HG03460 (cell line): ENCODE results near the gene MYZAP.
"Not testable (repeated sequence)": the region's sequence is repeated elsewhere in the genome, so short reads cannot be mapped to it uniquely, and the experiment has no call there.

ENCODE experiments used
- ATAC-seq: cut with Tn5 transposase; IDR thresholded peaks from one replicate; pipeline ENCODE4 v1.9.1; 2021; ENCODE audit not compliant: unreplicated experiment

MYZAP gene

DNA sequence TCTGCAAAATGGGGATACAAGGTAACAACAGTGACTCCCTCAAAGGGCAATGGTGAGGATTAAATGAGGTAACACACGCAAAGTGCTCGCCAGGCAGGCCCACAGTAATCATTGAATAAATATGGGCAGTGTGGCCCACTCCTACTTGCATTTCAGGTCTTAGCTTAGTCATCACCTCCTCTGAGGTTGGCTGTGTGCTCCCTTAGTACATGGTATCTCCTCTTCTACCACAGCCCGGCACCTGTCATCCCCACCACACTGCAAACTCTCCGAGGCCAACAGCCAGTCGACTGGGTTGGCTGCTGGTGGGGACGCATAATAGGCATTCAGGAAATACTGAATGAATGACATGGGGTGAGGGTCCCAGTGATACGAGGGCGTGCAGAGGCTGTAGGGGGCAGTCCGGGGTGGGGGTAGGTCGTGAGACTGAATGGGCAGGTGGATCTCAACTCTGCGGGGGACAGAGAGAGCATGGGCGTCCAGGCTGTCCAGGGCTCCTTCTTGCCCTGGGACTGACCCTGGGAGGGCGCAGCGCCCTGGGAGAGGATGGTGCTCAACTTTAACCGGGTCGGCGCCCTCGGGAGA, 375 bp upstream of the MYZAP start:
- no peak for ATAC-seq

GRCh38 chr15:57592426-57592825, 722 bp downstream of the MYZAP start:
- ATAC-seq, result no peak

- ATAC-seq, result no peak
Observed at GRCh38 chr15:57592836-57593420, 1.2 kb downstream of the MYZAP start.

- ATAC-seq, result no peak
Observed at GRCh38 chr15:57594479-57594878, 2.8 kb downstream of the MYZAP start.

DNA sequence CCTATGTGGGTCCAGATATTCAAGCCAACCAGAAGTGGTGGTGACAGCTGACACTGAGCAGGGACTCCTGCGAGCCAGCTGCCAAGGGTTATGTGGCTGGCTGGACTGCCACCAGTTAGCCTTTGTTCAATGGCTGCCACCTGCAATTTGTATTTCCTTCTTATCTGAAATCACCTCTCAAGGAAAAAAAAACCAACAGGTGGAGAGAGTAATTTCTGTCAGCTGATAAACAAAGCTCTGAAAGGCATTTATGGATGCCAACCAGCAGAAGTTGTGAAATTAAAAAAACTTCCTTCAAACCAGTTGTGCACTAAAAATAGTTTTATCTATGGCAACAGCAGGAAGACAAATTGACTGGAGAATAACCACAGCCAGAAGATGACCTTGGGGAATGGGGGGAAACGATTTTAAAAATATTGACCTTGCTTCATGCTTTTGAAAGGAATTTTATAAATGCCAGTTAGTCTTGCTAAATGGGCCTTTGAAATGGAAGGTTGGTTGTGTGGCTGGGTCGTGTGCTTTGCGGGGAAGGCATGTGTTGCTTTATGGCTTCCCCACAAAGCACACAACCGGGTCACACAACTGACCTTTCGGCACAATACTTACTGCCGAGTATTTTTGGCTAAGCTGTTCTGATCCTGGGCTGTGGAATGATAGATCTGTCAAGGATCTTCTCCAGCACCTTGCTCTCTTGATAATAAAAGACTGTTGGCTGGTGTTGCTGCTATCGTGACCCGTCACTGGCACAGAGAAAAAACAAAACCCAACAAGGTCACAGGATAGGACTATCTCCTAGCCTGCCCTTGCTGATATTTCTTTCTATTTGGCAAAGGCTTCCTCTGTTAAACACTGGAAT, 3.5 kb downstream of the MYZAP start:
- no peak for ATAC-seq

GRCh38 chr15:57596301-57596855, 4.7 kb downstream of the MYZAP start:
- no peak for ATAC-seq

DNA sequence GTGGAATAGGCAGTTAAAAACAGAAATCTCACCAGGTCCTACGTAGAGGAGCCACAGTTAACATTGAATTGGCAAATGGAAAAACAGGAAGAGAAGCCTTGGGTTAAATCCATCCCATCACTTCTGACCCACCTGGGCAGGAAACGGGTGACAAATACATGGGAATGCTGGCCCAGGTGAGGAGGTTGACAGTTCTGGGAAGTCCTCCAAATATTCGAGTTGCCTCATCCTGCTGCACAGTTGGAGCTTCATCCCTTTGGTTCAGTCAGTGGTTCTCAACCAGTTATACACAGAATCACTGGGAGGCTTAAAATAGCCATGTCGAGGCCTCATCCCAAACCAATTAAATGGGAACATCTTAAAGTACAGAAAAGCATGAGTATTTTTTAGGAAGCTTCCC, 5.3 kb downstream of the MYZAP start:
- no peak for ATAC-seq

- no peak for ATAC-seq
Observed at GRCh38 chr15:57597431-57597830, 5.7 kb downstream of the MYZAP start.

DNA sequence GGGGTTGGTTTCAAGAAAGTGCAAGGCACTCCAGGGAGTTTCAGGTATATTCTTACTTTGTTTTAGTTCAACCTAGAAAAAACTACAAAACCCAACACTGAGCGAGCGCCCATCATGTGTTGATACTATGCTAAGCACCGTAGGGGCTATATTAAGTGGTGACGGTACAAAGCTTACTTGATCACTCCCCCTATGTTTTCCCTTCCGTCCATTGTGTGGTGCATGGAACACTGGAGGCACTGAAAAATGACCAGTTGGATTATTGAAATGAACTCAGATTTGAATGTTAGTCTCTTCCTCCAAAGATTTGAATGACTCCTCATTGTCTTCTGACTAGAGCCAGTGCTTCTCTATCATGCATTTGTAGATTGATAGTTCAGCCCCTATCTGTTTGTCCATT, 6.6 kb downstream of the MYZAP start:
- ATAC-seq, result no peak

DNA sequence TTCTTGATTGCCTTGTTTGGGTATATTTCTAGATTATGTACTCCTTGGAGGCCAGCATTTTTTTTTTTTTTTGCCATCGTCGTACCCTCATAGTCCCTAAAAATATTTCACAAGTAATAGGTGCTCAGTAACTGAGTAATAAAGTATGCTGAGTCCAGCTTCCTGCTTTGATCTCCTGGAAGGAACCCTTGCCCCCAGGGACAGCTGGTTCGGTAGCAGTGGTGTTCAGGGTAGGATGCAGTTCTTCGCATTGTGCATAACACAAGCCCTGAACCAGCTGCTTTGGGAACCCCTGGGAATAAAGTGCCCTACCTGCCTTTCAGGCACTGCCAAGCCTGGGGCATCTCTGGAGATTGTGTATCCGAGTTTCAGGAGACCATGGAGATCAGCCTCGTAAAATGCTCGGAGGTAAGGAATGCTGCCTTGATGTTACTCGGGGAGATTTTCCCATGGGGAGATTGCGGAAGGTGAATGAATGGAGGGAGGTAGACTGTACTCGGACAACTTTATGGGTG, 7.6 kb downstream of the MYZAP start:
- ATAC-seq, result no peak

DNA sequence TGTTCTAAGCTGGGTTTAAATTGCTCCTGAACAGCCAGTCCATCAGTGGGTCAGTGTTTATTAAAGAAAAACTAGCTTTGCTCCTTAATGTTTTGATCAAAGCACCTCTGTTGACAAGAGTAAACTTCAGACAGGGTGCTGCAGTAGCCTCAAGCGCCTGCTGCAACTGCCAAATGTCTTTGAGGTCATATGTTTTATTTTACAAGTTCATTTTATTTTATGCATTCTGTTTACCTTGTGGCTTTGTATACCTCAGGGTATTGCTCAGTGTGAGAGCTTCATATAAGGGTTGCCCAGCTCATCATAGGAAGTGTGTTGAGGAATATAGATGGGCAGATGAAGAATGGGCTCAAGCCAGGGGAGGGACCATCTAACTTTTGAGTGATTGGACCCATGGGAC, 8.5 kb downstream of the MYZAP start:
- ATAC-seq, result no peak

GRCh38 chr15:57604507-57604906, 12.8 kb downstream of the MYZAP start:
- ATAC-seq, result no peak

DNA sequence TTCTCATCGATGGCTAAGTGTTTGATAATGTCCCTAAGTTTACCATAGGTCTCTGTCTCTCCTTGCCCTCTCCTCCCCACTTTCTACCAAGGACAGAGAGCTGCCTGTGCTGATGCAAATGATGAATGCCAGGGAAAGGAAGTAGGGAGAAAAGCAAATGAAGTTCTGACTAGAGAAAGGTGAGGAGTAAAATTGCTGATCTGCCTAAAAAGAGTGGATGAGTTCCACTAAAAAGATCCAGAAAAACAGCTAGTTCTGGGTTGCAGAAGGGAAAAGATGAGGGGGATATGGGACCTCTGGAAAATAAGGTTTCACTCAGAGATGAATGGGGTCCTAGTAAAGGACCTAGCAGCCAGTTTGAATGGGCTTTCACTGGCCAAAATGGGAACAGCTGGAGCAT, 13.8 kb downstream of the MYZAP start:
- ATAC-seq, result no peak

DNA sequence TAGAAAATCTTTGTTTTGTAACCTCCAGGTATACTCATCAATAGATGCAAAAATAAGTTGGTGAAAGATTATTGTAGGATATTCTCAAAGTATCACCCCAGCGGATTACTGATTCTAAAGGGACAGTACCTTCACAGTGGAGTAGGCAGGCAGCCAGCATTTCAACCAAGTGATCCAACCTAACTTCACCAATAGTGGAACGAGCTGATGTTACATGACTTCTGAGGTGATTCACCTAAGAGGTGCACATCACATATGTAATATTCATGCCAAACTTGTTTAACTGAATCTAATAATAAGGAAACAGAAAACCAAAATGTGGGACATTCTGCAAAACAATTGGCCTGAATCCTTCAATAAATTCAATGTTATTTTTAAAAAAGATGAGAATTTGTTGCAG, 14.3 kb downstream of the MYZAP start:
- ATAC-seq, result no peak

GRCh38 chr15:57606816-57607215, 15.1 kb downstream of the MYZAP start:
- no peak for ATAC-seq

GRCh38 chr15:57607570-57608000, 15.9 kb downstream of the MYZAP start:
- no peak for ATAC-seq

- ATAC-seq, result no peak
Observed at GRCh38 chr15:57609805-57610529, 18.3 kb downstream of the MYZAP start.

DNA sequence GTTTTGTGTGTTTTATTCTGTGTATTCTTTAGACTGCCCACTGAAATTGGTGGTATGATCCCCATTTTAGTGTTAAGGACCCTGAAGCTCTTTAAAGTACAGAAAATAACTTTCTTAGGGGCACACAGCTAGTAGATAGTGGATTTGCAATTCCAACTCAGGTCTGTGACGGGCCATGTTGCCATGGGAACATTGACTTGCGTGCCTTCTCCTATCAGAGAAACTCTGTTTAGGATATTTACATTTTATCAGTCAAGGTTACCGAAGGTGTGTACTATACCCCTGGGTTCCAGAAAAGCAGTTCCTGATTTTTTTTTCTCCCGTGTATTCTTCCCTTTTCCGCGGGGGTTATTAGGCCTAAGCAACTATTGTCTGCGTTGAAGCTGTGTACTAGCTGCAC, 19.4 kb downstream of the MYZAP start:
- no peak for ATAC-seq

DNA sequence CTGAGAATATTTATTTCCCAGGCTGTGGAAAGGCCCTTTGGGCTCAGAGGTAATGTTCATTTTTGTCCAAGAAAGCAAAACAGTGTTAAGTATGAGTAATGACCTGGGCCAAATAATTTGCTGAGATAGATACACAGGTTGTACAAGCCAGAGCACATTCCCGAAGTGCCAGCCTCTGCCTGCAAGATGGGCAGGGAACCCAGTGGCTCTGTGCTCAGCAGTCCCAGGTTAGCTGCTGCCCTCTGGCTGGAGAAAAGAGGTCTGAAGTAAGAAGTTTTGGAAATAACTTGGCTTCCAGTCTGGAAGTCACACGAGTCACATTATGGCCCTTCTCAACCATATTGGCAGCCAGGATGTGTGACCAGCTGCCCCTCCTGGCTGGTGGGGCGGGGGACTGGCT, 20.2 kb downstream of the MYZAP start:
- no peak for ATAC-seq

- ATAC-seq, result no peak
Observed at GRCh38 chr15:57614241-57614640, 22.5 kb downstream of the MYZAP start.

GRCh38 chr15:57615951-57616496, 24.3 kb downstream of the MYZAP start:
- not testable (repeated sequence) for ATAC-seq
